Inflammatory macrophage treated with lipopolysaccharide for 4 hours (primary cell): ENCODE data around the gene NPIPB4.
"Not testable (repeated sequence)": the region's sequence is repeated elsewhere in the genome, so short reads cannot be mapped to it uniquely, and the experiment has no call there.

Experiments used
- DNase-seq: peaks from one replicate; pipeline ENCODE4 v3.0.0-alpha.2; 2020

The NPIPB4 gene

GRCh38 chr16:21857656-21858055 lies at the start of gene NPIPB4:
NPIPB4 (minus strand) TSS chr16:21857756; CDS start chr16:21857378, 378 bp downstream.
- not testable (repeated sequence) for DNase-seq

DNA sequence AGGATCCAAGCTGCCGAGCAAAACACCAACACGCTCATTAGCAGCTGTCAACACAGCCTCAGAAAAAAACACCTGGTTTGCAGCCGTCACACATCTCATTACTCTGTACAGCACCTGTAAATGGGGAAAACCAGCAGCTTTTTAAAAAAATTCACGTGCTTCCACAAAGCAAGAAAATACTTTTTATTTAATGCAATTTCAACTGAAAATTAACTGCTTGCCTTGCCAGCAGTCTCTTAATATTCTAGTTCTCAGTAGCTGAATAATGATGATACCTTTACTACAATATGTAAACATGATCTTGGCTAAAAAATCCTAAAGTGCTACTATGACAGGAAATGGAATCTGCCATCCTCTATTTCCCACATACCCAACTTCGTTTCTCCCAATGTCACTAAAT lies 41.4 kb upstream of the NPIPB4 start:
- DNase-seq = not testable (repeated sequence)

DNA sequence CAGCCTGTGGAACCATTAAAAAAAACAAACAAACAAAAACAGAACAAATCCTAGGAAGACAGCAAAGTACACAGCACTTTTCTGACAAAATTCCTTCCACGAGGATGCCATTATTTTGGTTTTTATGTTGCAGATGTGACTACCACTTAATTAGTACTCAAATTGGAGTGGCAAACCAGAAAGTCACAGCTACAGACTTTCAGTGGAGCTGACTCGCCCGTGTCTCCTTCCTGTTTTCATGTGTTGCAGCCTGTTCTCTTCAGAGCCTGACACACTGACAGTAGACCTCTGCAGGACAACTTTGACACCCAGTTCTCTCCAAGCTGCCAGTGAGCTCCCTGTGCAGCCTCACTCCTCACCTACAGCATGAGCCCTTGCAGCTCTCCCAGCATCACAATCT lies 24.4 kb upstream of the NPIPB4 start:
- DNase-seq = peak; percentile 2

DNA sequence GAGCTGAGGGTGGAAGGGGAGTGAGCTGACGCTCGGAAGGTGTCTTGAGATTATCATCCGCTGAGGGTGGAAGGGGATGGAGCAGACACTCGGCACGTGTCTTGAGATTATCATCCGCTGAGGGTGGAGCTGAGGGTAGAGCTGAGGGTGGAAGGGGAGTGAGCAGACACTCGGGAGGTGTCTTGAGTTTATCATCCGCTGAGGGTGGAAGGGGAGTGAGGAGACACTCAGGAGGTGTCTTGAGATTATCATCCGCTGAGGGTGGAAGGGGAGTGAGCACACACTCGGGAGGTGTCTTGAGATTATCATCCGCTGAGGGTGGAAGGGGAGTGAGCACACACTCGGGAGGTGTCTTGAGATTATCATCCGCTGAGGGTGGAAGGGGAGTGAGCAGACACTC lies 20.4 kb downstream of the NPIPB4 start:
- not testable (repeated sequence) for DNase-seq

- DNase-seq = not testable (repeated sequence)
Measured at GRCh38 chr16:21836334-21836733, 21.2 kb downstream of the NPIPB4 start.

- DNase-seq = not testable (repeated sequence)
Measured at GRCh38 chr16:21835747-21836146, 21.8 kb downstream of the NPIPB4 start.

GRCh38 chr16:21834211-21834610 lies 23.3 kb downstream of the NPIPB4 start:
- not testable (repeated sequence) for DNase-seq

GRCh38 chr16:21829929-21830328 lies 27.6 kb downstream of the NPIPB4 start:
- DNase-seq = not testable (repeated sequence)

GRCh38 chr16:21826067-21826706 lies 31.4 kb downstream of the NPIPB4 start:
- not testable (repeated sequence) for DNase-seq

GRCh38 chr16:21825526-21825925 lies 32.0 kb downstream of the NPIPB4 start:
- not testable (repeated sequence) for DNase-seq

- DNase-seq = not testable (repeated sequence)
Measured at GRCh38 chr16:21823258-21823657, 34.3 kb downstream of the NPIPB4 start.

DNA sequence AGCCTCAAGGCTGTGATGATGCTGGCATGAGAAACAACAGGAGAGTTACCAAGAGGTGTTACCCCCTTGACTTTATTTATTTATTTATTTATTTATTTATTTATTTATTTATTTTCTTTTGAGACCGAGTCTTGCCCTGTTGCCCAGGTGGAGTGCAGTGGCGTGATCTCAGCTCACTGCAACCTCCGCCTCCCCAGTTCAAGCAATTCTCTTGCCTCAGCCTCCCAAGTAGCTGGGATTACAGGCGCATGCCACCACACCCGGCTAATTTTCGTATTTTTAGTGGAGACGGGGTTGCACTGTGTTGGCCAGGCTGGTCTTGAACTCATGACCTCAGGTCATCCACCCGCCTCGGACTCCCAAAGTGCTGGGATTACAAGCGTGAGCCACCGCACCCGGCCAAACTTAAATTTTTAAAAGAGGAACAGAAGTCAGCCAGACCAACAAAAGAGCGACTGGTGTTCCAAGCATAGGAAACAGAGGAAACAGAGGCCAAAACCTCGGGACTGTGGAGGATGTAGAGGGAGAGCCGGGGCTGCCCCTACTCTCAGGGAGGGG lies 36.6 kb downstream of the NPIPB4 start:
- DNase-seq = not testable (repeated sequence)

DNA sequence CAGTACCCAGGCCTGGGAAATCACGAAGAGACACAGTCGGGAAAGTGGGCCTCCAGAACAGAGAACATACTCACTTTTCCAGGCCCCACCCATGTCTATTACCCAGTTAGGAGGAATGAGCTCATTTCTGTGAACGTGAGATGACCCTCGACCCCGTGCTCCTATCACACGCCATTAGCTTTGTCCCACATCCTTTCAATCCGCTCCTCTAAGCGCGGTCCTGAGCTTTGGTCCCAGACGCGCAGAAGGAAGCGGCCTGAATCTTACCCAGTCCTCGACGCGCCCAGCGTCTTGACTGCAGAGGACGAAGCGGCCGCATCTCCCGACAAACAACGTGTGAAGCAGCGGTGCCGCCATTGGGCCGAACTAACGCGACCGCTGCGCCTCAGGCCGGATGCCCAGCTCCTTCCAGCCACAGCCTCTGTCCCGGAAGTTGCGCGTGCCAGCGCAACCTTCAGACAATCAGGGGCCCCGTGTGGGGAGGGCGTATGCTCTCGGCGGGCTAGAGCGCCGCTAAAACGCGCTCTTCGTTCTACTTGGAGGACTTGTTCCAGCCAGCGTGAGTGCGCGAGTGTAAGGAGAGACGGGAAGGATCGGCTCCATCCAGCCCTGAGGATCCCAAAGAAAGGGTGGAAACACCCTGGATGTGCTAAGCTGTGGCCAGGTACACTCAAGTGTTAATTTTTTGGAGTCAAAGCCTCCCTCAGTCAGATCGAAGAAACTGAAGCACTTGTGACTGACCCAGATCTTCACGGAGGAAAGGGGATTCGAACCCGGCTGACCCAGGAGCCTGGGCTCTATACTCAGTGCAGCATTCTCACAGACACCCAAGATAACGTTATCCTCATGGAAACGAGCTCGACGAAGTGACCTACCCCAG lies 37.3 kb downstream of the NPIPB4 start:
- peak; percentile 52 for DNase-seq

DNA sequence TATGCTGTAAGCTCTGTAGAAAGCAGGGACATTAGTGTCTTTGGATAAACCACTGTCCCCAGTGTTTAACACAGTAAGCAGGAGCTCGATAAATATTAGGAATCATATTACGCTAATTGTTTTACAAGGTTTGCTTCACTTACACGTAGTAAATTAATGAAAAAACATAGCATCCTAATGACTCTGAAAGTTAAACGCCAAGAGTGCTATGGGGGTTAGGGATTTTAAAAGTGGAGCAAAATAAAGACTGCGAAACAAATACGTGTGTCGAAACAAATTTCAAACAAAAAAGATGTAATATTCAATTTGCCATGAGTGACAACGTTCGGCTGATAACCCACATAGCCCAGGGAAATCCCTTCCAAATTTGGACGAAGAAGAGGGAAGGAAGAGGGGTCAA lies 37.9 kb downstream of the NPIPB4 start:
- not testable (repeated sequence) for DNase-seq

DNA sequence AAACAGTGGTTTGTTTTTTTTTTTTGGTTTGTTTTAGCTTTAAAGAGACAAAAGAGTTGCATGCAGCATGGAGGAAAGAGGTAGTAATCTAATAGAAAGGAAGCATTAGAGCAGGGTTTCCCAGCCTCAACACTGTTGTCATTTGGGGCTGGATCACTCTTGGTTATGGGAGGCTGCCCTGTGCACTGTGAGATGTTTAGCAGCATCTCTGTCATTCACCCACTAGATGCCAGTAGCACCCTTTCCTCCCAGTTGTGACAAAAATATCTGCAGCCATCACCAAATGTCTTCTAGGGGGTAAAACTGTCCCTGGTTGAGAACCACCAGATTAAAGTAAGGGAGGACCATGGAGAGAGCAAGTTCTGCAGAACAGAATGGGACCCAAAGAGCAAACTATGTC lies 40.5 kb downstream of the NPIPB4 start:
- DNase-seq = not testable (repeated sequence)

GRCh38 chr16:21815694-21816093 lies 41.9 kb downstream of the NPIPB4 start:
- DNase-seq = not testable (repeated sequence)

GRCh38 chr16:21802375-21802663 lies 55.2 kb downstream of the NPIPB4 start:
- DNase-seq = not testable (repeated sequence)

DNA sequence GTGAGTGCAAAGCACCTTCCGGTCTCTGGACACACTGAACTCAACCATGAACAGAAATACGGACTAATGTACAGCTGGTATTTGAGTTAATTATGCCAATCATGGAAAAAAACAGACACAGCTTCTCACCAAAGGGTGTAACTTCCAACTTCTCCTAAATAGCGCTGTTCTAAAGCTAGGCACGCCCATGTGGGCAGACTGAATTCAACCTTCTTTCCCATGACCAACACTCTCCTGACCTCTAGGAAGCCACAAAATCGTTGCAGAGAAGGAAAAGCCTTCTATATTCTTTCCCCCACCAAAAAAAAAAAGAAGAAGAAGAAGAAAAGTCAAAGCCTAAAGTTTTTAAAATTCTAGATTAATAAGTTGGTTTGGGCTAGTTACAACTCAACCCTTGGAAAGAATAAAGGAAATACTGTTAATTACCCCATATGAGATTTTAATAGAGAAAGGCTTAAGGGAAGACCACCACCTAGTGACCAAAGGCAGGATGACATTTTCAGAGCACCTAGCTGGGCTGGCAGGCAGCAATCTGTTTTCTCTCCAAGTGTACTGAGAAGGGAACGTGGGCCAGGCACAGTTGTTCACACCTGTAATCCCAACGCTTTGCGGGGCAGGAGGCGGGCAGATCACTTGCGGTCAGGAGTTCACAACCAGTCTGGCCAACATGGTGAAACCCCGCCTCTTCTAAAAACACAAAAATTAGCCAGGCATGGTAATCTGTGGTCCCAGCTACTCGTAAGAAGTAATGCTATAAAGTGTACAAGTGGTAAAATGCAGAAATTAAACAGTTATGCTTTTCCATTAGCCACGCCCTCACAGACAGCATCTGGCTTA lies 55.8 kb downstream of the NPIPB4 start:
- DNase-seq = peak; percentile 77

GRCh38 chr16:21798601-21799000 lies 59.0 kb downstream of the NPIPB4 start:
- not testable (repeated sequence) for DNase-seq

- DNase-seq = not testable (repeated sequence)
Measured at GRCh38 chr16:21793310-21793709, 64.2 kb downstream of the NPIPB4 start.

DNA sequence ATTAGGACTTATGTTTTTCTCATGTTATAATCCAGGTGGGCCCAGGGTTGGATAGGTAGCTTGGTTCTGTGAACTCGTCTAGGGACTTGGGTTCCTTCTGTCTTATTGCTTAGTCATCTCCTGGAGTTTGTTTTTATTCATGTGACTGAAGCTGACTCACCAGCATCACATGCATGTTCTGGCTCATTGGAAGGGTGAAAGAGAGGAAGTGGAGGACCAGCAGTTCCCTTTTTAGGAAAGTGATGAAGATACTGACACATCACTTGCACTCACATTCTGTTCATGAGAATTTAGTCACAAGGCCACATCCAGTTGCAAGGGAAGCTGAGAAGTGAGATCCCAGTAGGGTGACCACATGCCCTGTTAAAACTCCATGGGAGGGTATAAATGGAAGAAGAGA lies 67.0 kb downstream of the NPIPB4 start:
- not testable (repeated sequence) for DNase-seq
